GM23338 (cell line): Measurements from ENCODE around the gene MAP1LC3B. TPM values are rescaled to one million over a fixed set of nuclear protein-coding genes. Genes with fewer than 3 reads are reported as not detected.

Experiments
- ATAC-seq: fragments of 200-7000 bp; cut with Tn5 transposase; 3 replicates; pipeline ENCODE4 v1.9.1; 2020
- DNase-seq: peaks from one replicate; pipeline ENCODE4 v3.0.0-alpha.2; 2015; ENCODE audit warnings: low spot score
- H2AFZ ChIP-seq: fragments of 200-600 bp; sonication (generic); 2 replicates; pipeline ENCODE4 v1.8.0; 2016; ENCODE audit warnings: antibody characterized with exemption, mild to moderate bottlenecking, moderate library complexity
- H3F3A ChIP-seq: fragments of 200-600 bp; sonication (generic); replicated peaks from 2 replicates; pipeline ENCODE4 v1.8.0; 2017; ENCODE audit warnings: antibody characterized with exemption, mixed run types, low read depth
- H3K27ac ChIP-seq: fragments of 200-600 bp; sonication (generic); 2 replicates; pipeline ENCODE4 v1.6.1; 2016; ENCODE audit warnings: low read depth
- H3K27me3 ChIP-seq: fragments of 200-600 bp; sonication (generic); 2 replicates; pipeline ENCODE4 v1.8.0; 2016; ENCODE audit warnings: mild to moderate bottlenecking, mixed run types, moderate library complexity; ENCODE audit not compliant: insufficient read depth
- H3K36me3 ChIP-seq: fragments of 200-600 bp; sonication (generic); 2 replicates; pipeline ENCODE4 v1.8.0; 2016; ENCODE audit warnings: mild to moderate bottlenecking; ENCODE audit not compliant: insufficient read depth
- H3K4me1 ChIP-seq: fragments of 200-600 bp; sonication (generic); 2 replicates; pipeline ENCODE4 v1.8.0; 2016; ENCODE audit warnings: mild to moderate bottlenecking, moderate library complexity; ENCODE audit not compliant: insufficient read depth
- H3K4me2 ChIP-seq: fragments of 200-600 bp; sonication (generic); 2 replicates; pipeline ENCODE4 v1.7.1; 2017; ENCODE audit warnings: mixed run types
- H3K4me3 ChIP-seq: fragments of 200-600 bp; sonication (generic); 2 replicates; pipeline ENCODE4 v1.6.1; 2016; ENCODE audit warnings: mixed run types
- H3K79me2 ChIP-seq: fragments of 200-600 bp; sonication (generic); replicated peaks from 2 replicates; pipeline ENCODE4 v1.8.0; 2017; ENCODE audit warnings: mild to moderate bottlenecking; ENCODE audit not compliant: insufficient read depth
- H3K9me2 ChIP-seq: fragments of 200-600 bp; sonication (generic); 2 replicates; pipeline ENCODE4 v1.8.0; 2017; ENCODE audit not compliant: insufficient read depth
- H4K20me1 ChIP-seq: fragments of 200-600 bp; sonication (generic); replicated peaks from 2 replicates; pipeline ENCODE4 v1.8.0; 2017; ENCODE audit warnings: mild to moderate bottlenecking; ENCODE audit not compliant: insufficient read depth
- H3K27ac Mint-ChIP-seq: 2 replicates; pipeline ENCODE4 v1.8.0; 2020; ENCODE audit warnings: inconsistent platforms, mild to moderate bottlenecking, moderate library complexity, mixed read lengths
- H3K27me3 Mint-ChIP-seq: 3 replicates; pipeline ENCODE4 v1.8.0; 2022; ENCODE audit warnings: low read depth, mild to moderate bottlenecking, moderate library complexity, mixed read lengths, inconsistent platforms; ENCODE audit not compliant: insufficient read depth, poor library complexity
- H3K36me3 Mint-ChIP-seq: 3 replicates; pipeline ENCODE4 v1.8.0; 2021; ENCODE audit warnings: low read depth, mild to moderate bottlenecking, inconsistent platforms, moderate library complexity, mixed read lengths
- H3K4me1 Mint-ChIP-seq: 3 replicates; pipeline ENCODE4 v1.8.0; 2020; ENCODE audit warnings: mild to moderate bottlenecking, inconsistent platforms, mixed read lengths
- H3K4me3 Mint-ChIP-seq: 3 replicates; pipeline ENCODE4 v1.8.0; 2021; ENCODE audit warnings: moderate library complexity, mild to moderate bottlenecking, inconsistent platforms, mixed read lengths
- H3K9me3 Mint-ChIP-seq: 3 replicates; pipeline ENCODE4 v1.8.0; 2020; ENCODE audit warnings: moderate library complexity, mild to moderate bottlenecking, inconsistent platforms, mixed read lengths
- CREB1 ChIP-seq: fragments of 250-450 bp; sonication (Bioruptor Pico); IDR thresholded peaks from 2 replicates; pipeline ENCODE4 v1.5.0; 2020; ENCODE audit warnings: low read depth, mild to moderate bottlenecking, moderate library complexity
- ETS1 ChIP-seq: IDR thresholded peaks from 2 replicates; pipeline ENCODE4 v1.6.1; 2016; ENCODE audit warnings: antibody characterized with exemption
- EZH2 ChIP-seq: fragments of 200-600 bp; sonication (generic); IDR thresholded peaks from one replicate; pipeline ENCODE4 v1.8.0; 2017; ENCODE audit warnings: antibody characterized with exemption, mild to moderate bottlenecking, low read depth; ENCODE audit not compliant: unreplicated experiment
- EZH2phosphoT487 ChIP-seq: fragments of 200-600 bp; sonication (generic); IDR thresholded peaks from one replicate; pipeline ENCODE4 v1.8.1; 2018; ENCODE audit warnings: antibody characterized with exemption; ENCODE audit not compliant: unreplicated experiment
- JUNB ChIP-seq: IDR thresholded peaks from one replicate; pipeline ENCODE4 v1.6.1; 2016; ENCODE audit warnings: antibody characterized with exemption; ENCODE audit not compliant: unreplicated experiment
- NANOG ChIP-seq: IDR thresholded peaks from 2 replicates; pipeline ENCODE4 v1.6.1; 2016; ENCODE audit warnings: antibody characterized with exemption, borderline replicate concordance
- POLR2AphosphoS5 ChIP-seq: IDR thresholded peaks from 2 replicates; pipeline ENCODE4 v1.6.1; 2016; ENCODE audit warnings: antibody characterized with exemption, low read depth
- STAT1 ChIP-seq: IDR thresholded peaks from one replicate; pipeline ENCODE4 v1.6.1; 2016; ENCODE audit warnings: antibody characterized with exemption; ENCODE audit not compliant: unreplicated experiment
- ZNF114 ChIP-seq: fragments of 250-450 bp; sonication (Bioruptor Pico); IDR thresholded peaks from 2 replicates; pipeline ENCODE4 v1.5.0; 2020; ENCODE audit warnings: mild to moderate bottlenecking, moderate library complexity
- ZNF331 ChIP-seq: fragments of 250-450 bp; sonication (Bioruptor Pico); IDR thresholded peaks from 2 replicates; pipeline ENCODE4 v1.5.0; 2020; ENCODE audit warnings: low read depth, mild to moderate bottlenecking, moderate library complexity
- polyA plus RNA-seq: library from polyadenylated mRNA; unstranded; fragments of >200 nt; fragmentation: Nextera tagmentation; extraction: Ambion mirVana; gene quantifications from 2 replicates; pipeline ENCODE4 v1.2.1, GENCODE V29; 2016
- total RNA-seq: library from RNA; depleted of rRNA; stranded (reverse); fragments of >200 nt; shearing (Covaris generic); gene quantifications from 2 replicates; pipeline ENCODE4 v1.2.3, GENCODE V29; 2014
- TF ChIP-seq, protein P1 (sequence below): IDR thresholded peaks from one replicate; pipeline ENCODE4 v1.6.1; 2018; ENCODE audit warnings: antibody characterized with exemption; ENCODE audit not compliant: unreplicated experiment
- TF ChIP-seq, protein P2 (sequence below): fragments of 250-450 bp; sonication (Bioruptor Pico); IDR thresholded peaks from 2 replicates; pipeline ENCODE4 v1.5.0; 2020; ENCODE audit warnings: mild to moderate bottlenecking, moderate library complexity
- TF ChIP-seq, protein P3 (sequence below), 2 experiments: fragments of 200-600 bp in 1 of 2; sonication (generic) in 1 of 2; conservative IDR thresholded peaks; 2 replicates each; pipeline versions ENCODE4 v1.5.1 to v1.6.1; 2016 to 2017; ENCODE audit warnings: antibody characterized with exemption in 2 of 2, low read depth in 2 of 2, mild to moderate bottlenecking in 2 of 2, moderate library complexity in 1 of 2

Gene MAP1LC3B
- total and polyA plus RNA-seq, 2 experiments from 2014 or later = 35.9 to 80.2 TPM

DNA sequence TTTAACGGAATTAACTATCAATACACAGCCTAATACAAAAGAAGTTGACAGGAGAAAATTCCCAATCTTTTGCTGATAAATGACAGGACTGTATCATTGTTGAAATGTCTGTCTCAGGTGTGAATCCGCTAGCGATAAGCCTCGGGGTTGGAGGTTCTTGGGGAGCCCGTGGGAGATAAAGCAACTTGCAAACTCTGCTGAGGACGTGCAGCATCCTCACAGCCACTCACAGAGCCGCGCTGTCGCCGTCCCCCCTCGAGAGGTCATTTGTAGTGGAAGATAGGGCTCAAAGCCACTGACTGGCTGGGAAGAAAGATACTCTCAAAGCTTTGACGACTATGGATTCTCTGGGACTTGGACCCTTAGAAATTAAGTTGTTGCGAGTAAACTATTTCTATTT lies 17.0 kb downstream of the MAP1LC3B start:
- no peak overlapping the region for H3K27ac ChIP-seq
- no peak overlapping the region; the same call in 1 of the 2 replicates for H3K27ac Mint-ChIP-seq
- H3K27me3 ChIP-seq = no peaks in the 10 kb centered on the region
- H4K20me1 ChIP-seq = peaks cover 5% of the 10 kb centered on the region; the same call in 1 of the 2 replicates
- H3K36me3 Mint-ChIP-seq = peaks cover 59% of the 10 kb centered on the region
- no peaks in the 10 kb centered on the region for H3K36me3 ChIP-seq
- DNase-seq (no peak), ATAC-seq (no peak)
- H3K79me2 ChIP-seq = no peaks in the 10 kb centered on the region
- H3K27me3 Mint-ChIP-seq = peaks cover 6% of the 10 kb centered on the region
- 0 out of 2 replicates have a peak, but pooled peaks cover 3% of the 10 kb centered on the region for H3F3A ChIP-seq
- H2AFZ ChIP-seq = no peak overlapping the region
- no peaks in the 10 kb centered on the region for H3K9me2 ChIP-seq
- no peaks in the 10 kb centered on the region for H3K4me1 ChIP-seq
- TF ChIP-seq ZNF114 (CRISPR knock-in tag) (no peak), EZH2phosphoT487 (no peak), JUNB (no peak), ZNF331 (CRISPR knock-in tag) (no peak), NANOG (no peak), CREB1 (CRISPR knock-in tag) (no peak), ETS1 (no peak), EZH2 (no peak), STAT1 (no peak), POLR2AphosphoS5 (no peak)
- TF ChIP-seq, protein P1, sequence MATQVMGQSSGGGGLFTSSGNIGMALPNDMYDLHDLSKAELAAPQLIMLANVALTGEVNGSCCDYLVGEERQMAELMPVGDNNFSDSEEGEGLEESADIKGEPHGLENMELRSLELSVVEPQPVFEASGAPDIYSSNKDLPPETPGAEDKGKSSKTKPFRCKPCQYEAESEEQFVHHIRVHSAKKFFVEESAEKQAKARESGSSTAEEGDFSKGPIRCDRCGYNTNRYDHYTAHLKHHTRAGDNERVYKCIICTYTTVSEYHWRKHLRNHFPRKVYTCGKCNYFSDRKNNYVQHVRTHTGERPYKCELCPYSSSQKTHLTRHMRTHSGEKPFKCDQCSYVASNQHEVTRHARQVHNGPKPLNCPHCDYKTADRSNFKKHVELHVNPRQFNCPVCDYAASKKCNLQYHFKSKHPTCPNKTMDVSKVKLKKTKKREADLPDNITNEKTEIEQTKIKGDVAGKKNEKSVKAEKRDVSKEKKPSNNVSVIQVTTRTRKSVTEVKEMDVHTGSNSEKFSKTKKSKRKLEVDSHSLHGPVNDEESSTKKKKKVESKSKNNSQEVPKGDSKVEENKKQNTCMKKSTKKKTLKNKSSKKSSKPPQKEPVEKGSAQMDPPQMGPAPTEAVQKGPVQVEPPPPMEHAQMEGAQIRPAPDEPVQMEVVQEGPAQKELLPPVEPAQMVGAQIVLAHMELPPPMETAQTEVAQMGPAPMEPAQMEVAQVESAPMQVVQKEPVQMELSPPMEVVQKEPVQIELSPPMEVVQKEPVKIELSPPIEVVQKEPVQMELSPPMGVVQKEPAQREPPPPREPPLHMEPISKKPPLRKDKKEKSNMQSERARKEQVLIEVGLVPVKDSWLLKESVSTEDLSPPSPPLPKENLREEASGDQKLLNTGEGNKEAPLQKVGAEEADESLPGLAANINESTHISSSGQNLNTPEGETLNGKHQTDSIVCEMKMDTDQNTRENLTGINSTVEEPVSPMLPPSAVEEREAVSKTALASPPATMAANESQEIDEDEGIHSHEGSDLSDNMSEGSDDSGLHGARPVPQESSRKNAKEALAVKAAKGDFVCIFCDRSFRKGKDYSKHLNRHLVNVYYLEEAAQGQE = no peak
- TF ChIP-seq, protein P2, sequence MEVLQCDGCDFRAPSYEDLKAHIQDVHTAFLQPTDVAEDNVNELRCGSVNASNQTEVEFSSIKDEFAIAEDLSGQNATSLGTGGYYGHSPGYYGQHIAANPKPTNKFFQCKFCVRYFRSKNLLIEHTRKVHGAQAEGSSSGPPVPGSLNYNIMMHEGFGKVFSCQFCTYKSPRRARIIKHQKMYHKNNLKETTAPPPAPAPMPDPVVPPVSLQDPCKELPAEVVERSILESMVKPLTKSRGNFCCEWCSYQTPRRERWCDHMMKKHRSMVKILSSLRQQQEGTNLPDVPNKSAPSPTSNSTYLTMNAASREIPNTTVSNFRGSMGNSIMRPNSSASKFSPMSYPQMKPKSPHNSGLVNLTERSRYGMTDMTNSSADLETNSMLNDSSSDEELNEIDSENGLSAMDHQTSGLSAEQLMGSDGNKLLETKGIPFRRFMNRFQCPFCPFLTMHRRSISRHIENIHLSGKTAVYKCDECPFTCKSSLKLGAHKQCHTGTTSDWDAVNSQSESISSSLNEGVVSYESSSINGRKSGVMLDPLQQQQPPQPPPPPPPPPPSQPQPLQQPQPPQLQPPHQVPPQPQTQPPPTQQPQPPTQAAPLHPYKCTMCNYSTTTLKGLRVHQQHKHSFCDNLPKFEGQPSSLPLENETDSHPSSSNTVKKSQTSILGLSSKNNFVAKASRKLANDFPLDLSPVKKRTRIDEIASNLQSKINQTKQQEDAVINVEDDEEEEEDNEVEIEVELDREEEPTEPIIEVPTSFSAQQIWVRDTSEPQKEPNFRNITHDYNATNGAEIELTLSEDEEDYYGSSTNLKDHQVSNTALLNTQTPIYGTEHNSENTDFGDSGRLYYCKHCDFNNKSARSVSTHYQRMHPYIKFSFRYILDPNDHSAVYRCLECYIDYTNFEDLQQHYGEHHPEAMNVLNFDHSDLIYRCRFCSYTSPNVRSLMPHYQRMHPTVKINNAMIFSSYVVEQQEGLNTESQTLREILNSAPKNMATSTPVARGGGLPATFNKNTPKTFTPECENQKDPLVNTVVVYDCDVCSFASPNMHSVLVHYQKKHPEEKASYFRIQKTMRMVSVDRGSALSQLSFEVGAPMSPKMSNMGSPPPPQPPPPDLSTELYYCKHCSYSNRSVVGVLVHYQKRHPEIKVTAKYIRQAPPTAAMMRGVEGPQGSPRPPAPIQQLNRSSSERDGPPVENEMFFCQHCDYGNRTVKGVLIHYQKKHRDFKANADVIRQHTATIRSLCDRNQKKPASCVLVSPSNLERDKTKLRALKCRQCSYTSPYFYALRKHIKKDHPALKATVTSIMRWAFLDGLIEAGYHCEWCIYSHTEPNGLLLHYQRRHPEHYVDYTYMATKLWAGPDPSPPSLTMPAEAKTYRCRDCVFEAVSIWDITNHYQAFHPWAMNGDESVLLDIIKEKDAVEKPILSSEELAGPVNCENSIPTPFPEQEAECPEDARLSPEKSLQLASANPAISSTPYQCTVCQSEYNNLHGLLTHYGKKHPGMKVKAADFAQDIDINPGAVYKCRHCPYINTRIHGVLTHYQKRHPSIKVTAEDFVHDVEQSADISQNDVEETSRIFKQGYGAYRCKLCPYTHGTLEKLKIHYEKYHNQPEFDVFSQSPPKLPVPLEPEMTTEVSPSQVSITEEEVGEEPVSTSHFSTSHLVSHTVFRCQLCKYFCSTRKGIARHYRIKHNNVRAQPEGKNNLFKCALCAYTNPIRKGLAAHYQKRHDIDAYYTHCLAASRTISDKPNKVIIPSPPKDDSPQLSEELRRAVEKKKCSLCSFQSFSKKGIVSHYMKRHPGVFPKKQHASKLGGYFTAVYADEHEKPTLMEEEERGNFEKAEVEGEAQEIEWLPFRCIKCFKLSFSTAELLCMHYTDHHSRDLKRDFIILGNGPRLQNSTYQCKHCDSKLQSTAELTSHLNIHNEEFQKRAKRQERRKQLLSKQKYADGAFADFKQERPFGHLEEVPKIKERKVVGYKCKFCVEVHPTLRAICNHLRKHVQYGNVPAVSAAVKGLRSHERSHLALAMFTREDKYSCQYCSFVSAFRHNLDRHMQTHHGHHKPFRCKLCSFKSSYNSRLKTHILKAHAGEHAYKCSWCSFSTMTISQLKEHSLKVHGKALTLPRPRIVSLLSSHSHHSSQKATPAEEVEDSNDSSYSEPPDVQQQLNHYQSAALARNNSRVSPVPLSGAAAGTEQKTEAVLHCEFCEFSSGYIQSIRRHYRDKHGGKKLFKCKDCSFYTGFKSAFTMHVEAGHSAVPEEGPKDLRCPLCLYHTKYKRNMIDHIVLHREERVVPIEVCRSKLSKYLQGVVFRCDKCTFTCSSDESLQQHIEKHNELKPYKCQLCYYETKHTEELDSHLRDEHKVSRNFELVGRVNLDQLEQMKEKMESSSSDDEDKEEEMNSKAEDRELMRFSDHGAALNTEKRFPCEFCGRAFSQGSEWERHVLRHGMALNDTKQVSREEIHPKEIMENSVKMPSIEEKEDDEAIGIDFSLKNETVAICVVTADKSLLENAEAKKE = no peak
- TF ChIP-seq, protein P3, sequence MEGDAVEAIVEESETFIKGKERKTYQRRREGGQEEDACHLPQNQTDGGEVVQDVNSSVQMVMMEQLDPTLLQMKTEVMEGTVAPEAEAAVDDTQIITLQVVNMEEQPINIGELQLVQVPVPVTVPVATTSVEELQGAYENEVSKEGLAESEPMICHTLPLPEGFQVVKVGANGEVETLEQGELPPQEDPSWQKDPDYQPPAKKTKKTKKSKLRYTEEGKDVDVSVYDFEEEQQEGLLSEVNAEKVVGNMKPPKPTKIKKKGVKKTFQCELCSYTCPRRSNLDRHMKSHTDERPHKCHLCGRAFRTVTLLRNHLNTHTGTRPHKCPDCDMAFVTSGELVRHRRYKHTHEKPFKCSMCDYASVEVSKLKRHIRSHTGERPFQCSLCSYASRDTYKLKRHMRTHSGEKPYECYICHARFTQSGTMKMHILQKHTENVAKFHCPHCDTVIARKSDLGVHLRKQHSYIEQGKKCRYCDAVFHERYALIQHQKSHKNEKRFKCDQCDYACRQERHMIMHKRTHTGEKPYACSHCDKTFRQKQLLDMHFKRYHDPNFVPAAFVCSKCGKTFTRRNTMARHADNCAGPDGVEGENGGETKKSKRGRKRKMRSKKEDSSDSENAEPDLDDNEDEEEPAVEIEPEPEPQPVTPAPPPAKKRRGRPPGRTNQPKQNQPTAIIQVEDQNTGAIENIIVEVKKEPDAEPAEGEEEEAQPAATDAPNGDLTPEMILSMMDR (conservative IDR thresholded peaks at IDR 0.05; ENCODE audit: low read depth in 2 of 2) = no peak
- no peak overlapping the region for H3K4me3 ChIP-seq
- H3K4me3 Mint-ChIP-seq = no peak overlapping the region
- H3K4me1 Mint-ChIP-seq = peaks cover 3% of the 10 kb centered on the region; the same call in 1 of the 3 replicates
- H3K9me3 Mint-ChIP-seq = no peaks in the 10 kb centered on the region
- H3K4me2 ChIP-seq = no peak overlapping the region
